ENCODE data around the gene ZFHX3.

- no peak for TF ChIP-seq GABPA (IDR thresholded peaks at IDR 0.05; ENCODE audit: borderline replicate concordance, insufficient read depth, low read length)
- TF ChIP-seq JUND (IDR thresholded peaks at IDR 0.05; ENCODE audit: low read length), result no peak
- no peak for TF ChIP-seq ATF2 (IDR thresholded peaks at IDR 0.05; ENCODE audit: low read length)
Observed at GRCh38 chr16:72985148-72985941, 62.6 kb downstream of the ZFHX3 start.
